HUES48 (cell line): ENCODE data around the gene TCN1.
"Not testable (repeated sequence)": the region's sequence is repeated elsewhere in the genome, so short reads cannot be mapped to it uniquely, and the experiment has no call there.

ENCODE experiments used
- H3K27ac ChIP-seq: one replicate; pipeline ENCODE4 v1.7.0; 2013; ENCODE audit warnings: low read depth, low read length, inconsistent platforms
- H3K27me3 ChIP-seq: 2 replicates; pipeline ENCODE4 v1.6.1; 2013; ENCODE audit warnings: mild to moderate bottlenecking, low read length; ENCODE audit not compliant: control insufficient read depth, insufficient read depth
- H3K36me3 ChIP-seq: 2 replicates; pipeline ENCODE4 v1.6.1; 2013; ENCODE audit warnings: low read length; ENCODE audit not compliant: control insufficient read depth, insufficient read depth
- H3K4me1 ChIP-seq: 2 replicates; pipeline ENCODE4 v1.6.1; 2013; ENCODE audit warnings: mild to moderate bottlenecking, low read length; ENCODE audit not compliant: control insufficient read depth, insufficient read depth
- H3K4me3 ChIP-seq: 2 replicates; pipeline ENCODE4 v1.5.1; 2013; ENCODE audit warnings: mild to moderate bottlenecking, low read depth, low read length
- H3K9ac ChIP-seq: 2 replicates; pipeline ENCODE4 v1.6.1; 2013; ENCODE audit warnings: mild to moderate bottlenecking, low read depth, low read length, moderate library complexity
- H3K9me3 ChIP-seq: 2 replicates; pipeline ENCODE4 v1.6.1; 2013; ENCODE audit warnings: low read length; ENCODE audit not compliant: control insufficient read depth, insufficient read depth

The TCN1 gene

DNA sequence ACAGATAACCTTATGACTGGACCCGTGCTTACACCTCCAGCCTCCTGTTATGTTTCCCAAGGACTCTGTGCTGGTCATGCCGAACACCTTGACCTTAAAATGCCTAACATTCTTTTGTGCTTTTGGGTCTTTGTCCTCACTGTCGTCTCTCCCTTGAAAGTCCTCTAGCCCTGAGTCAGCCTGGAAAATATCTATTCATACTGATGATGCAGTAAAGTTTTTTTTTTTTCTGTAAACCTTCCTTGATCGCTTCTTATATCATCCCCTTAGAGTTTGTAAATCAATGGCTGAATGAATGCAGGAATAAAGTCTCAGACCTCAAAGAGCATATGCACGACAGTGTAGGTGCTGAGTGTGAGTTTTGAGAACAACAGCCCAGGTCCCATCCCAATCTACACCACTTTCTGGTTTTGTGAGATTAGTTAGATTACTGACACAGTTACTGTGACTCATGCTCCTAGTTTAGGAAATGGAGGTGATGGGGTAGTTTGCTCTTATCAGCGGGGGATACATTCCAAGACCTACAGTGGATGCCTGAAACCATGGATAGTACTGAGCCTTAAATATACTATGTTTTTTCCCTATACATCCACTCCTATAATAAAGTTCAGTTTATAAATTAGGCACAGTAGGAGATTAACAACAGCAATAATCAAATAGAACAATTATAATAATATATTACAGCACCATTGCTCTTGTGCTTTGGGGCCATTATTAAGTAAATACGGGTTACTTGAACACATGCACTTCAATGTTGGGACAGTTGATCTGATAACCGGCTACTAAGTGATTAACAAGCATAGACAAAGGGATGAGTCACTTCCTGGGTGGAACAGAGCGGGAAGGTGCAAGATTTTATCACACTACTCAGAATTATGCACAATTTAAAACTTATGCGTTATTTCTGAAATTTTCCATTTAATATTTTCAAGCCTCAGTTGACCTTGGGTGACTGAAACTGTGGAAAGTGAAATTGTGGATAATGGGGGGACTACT lies 8.6 kb downstream of the TCN1 start:
- Histone ChIP-seq H3K9ac (no peak overlapping the region), H3K4me3 (no peak overlapping the region), H3K27ac (peak overlapping the region; percentile 76), H3K4me1 (peaks cover 12% of the 10 kb centered on the region; the same call in 1 of the 2 replicates), H3K9me3 (no peaks in the 10 kb centered on the region), H3K27me3 (no peaks in the 10 kb centered on the region), H3K36me3 (no peaks in the 10 kb centered on the region)

DNA sequence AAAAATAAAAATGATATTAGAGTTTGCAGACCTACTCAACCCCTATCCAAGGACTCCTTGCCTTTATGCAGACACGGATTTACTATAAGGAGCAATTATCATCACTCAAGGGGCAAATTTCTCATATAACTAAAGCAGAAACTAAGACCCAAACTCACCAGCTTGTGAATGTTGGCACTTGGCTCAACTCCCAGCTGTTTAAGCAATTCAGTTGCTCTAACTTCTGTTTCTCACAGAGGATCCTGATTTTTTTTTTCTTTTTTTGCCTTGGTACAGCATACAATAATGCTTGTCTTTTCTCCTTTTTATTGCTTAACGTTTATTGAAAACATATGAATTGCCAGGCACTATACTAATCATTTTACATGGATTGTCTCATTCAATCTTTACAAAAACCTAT lies 11.4 kb downstream of the TCN1 start:
- no peak overlapping the region for H3K4me3 ChIP-seq
- peaks cover 12% of the 10 kb centered on the region; the same call in 1 of the 2 replicates for H3K4me1 ChIP-seq
- no peaks in the 10 kb centered on the region for H3K36me3 ChIP-seq
- H3K27ac ChIP-seq, result no peak overlapping the region
- no peaks in the 10 kb centered on the region for H3K9me3 ChIP-seq
- no peaks in the 10 kb centered on the region for H3K27me3 ChIP-seq
- H3K9ac ChIP-seq, result no peak overlapping the region

DNA sequence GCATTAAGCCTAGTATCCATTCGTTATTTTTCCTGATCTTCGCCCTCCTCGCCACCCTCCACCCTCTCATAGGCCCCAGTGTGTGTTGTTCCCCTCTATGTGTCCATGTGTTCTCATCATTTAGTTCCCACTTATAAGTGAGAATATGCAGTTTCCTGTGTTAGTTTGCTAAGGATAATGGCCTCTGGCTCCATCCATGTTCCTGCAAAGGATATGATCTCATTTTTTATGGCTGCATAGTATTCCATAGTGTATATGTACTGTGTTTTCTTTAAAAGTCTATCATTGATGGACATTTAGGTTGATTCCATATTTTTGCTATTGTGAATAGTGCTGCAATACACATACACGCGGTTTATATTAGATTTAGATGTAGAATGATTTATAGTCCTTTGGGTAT lies 14.9 kb downstream of the TCN1 start:
- H3K4me3 ChIP-seq, H3K27ac ChIP-seq, H3K9me3 ChIP-seq, H3K27me3 ChIP-seq, H3K36me3 ChIP-seq, H3K9ac ChIP-seq, H3K4me1 ChIP-seq: not testable (repeated sequence)

DNA sequence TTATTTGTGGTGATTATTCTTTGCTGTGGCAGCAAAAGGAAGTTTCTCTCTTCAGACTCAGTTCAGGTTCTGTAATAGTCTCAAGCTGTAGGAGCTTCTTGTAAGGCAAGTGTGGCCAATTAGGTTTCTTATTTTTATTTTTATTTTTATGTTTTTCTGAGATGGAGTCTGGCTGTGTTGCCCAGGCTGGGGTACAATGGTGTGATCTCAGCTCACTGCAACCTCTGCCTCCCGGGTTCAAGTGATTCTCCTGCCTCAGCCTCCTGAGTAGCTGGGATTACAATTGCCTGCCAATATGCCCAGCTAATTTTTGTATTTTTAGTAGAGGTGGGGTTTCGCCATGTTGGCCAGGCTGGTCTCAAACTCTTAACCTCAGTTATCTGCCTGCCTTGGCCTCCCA lies 16.7 kb downstream of the TCN1 start:
- not testable (repeated sequence) for H3K36me3 ChIP-seq, H3K4me3 ChIP-seq, H3K27ac ChIP-seq, H3K27me3 ChIP-seq, H3K9me3 ChIP-seq, H3K9ac ChIP-seq
- peaks cover 14% of the 10 kb centered on the region for H3K4me1 ChIP-seq

DNA sequence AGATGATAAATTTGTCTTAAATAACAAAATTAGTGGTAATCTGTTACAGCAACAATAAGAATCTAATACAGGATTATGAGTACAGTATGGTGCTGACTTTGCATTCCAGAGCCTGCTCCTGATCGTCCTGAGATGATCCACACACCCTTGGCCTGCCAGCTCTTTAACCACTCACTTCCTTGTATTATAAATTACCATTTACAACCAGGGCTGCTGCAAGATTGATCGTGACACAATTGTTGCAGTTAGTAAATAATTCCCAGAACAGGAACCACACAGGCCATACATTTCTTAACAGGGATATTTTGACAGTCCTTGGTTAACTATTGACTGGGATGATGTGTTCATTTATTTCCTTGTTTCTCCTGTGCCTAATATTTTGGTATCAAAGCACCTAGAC lies 17.2 kb downstream of the TCN1 start:
- no peak overlapping the region for H3K9ac ChIP-seq
- no peaks in the 10 kb centered on the region for H3K9me3 ChIP-seq
- H3K27ac ChIP-seq, result no peak overlapping the region
- H3K27me3 ChIP-seq, result no peaks in the 10 kb centered on the region
- H3K36me3 ChIP-seq, result no peaks in the 10 kb centered on the region
- H3K4me1 ChIP-seq, result peaks cover 14% of the 10 kb centered on the region
- H3K4me3 ChIP-seq, result no peak overlapping the region

DNA sequence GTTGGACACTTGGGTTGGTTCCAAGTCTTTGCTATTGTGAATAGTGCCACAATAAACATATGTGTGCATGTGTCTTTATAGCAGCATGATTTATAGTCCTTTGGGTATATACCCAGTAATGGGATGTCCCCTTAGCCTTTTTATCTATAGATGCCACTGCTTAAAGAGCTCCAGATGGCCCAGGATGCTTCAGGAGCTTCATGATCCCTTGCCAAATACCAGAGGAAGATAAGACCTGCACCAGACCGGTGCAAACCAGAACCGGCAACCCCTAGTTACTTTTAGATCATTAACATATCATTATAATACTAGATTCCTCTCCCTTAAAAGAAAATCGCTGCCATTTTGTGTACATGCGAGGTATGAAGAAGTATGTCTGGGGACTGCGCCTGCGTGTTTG lies 17.8 kb downstream of the TCN1 start:
- not testable (repeated sequence) for H3K36me3 ChIP-seq, H3K4me3 ChIP-seq, H3K27ac ChIP-seq, H3K27me3 ChIP-seq, H3K9ac ChIP-seq, H3K9me3 ChIP-seq
- peaks cover 12% of the 10 kb centered on the region for H3K4me1 ChIP-seq

DNA sequence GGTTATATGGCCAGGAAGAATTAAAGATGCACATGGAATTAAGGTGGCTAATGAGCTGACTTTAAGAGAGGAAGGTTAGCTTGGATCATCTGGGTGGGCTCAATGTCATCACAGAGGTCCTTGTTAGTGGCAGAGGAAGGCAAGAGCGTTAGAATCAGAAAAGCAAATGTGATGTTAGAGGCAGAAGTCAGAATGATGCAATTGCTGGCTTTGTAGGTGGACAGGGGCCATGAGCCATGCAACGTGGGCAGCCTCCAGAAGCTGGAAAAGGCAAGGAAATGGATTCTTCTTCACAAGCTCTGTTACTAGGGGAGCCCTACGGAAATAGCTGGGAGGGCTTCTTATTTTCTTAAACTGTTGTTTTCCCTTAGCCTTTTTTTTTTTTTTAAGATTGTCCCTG lies 18.7 kb downstream of the TCN1 start:
- peaks cover 12% of the 10 kb centered on the region for H3K4me1 ChIP-seq
- H3K36me3 ChIP-seq, result no peaks in the 10 kb centered on the region
- no peak overlapping the region for H3K9ac ChIP-seq
- H3K4me3 ChIP-seq, result no peak overlapping the region
- no peaks in the 10 kb centered on the region for H3K27me3 ChIP-seq
- no peak overlapping the region for H3K27ac ChIP-seq
- H3K9me3 ChIP-seq, result no peaks in the 10 kb centered on the region

DNA sequence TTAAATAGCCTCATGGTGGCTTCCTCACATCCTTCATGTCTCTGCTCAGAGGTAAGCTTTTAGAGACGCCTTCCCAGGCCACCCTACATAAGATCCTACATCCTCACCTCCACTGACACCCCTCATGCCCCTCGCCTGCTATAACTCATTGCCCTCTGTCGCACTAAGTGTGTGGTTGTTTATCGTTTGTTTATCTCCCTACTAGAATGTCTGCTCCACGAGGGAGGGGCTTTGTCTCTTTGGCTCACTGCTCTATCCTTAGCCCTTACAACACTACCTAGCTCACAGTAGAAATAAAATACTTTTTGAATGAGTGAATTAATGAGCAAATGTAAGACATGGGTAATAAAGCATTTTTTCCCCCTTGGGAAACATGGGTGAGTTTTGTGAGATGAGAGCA lies 19.7 kb downstream of the TCN1 start:
- no peak overlapping the region for H3K27ac ChIP-seq
- peaks cover 12% of the 10 kb centered on the region for H3K4me1 ChIP-seq
- no peak overlapping the region for H3K4me3 ChIP-seq
- H3K9me3 ChIP-seq, result no peaks in the 10 kb centered on the region
- no peak overlapping the region for H3K9ac ChIP-seq
- no peaks in the 10 kb centered on the region for H3K27me3 ChIP-seq
- no peaks in the 10 kb centered on the region for H3K36me3 ChIP-seq

DNA sequence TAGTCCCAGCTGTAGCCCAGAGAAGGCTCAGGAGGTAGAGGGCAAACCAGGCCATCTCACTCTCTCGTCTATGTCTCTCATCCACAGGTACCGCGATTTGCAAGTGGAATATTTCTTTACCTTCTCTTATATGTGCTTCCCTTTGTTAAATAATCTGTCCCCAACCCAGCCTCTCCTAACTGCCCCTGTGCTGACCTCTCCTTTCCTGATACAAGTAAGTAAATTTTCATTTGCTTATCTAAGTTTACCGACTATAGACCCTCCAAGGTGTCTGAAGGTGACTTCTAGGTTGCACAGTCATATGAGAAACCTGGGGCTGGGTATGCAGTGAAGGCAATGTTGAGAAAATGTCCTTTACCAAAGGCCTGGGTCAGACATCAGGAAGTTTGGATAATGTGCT lies 20.9 kb downstream of the TCN1 start, which contains the start of gene CBLIF:
Gene CBLIF (minus strand): TSS at position 101 of the 400 bp plus-strand sequence. CDS start 46 bp downstream, at position 55.
- Histone ChIP-seq H3K27ac (no peak within 1 kb of the TSS), H3K9me3 (no peaks in the 10 kb centered on the region), H3K4me1 (peaks cover 12% of the 10 kb centered on the region), H3K4me3 (no peak within 1 kb of the TSS), H3K9ac (no peak within 1 kb of the TSS), H3K27me3 (no peaks in the 10 kb centered on the region), H3K36me3 (no peaks in the 10 kb centered on the region)

DNA sequence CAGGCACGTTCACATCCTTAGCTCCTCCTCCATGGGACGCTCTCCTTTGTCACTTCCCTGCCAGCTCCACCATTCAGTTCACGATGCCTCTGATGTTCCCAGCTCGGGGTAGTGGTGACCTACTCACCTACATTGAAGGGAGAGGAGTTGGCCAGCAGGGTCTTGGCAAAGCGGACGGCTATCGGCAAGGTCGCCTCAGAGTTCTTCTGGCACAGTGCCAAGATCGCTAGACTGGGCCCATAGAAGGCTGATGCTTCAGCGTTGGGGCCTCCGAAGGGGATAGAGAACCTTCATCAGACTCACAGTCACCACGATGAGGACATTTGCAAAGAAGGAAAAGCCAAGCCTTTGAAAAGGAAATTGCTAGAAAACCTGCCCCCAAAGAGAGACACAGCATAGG lies 24.0 kb downstream of the TCN1 start:
- H3K9ac ChIP-seq, result no peak overlapping the region
- no peaks in the 10 kb centered on the region for H3K27me3 ChIP-seq
- H3K9me3 ChIP-seq, result no peaks in the 10 kb centered on the region
- no peaks in the 10 kb centered on the region for H3K36me3 ChIP-seq
- no peak overlapping the region for H3K27ac ChIP-seq
- H3K4me3 ChIP-seq, result no peak overlapping the region
- H3K4me1 ChIP-seq, result peaks cover 12% of the 10 kb centered on the region

DNA sequence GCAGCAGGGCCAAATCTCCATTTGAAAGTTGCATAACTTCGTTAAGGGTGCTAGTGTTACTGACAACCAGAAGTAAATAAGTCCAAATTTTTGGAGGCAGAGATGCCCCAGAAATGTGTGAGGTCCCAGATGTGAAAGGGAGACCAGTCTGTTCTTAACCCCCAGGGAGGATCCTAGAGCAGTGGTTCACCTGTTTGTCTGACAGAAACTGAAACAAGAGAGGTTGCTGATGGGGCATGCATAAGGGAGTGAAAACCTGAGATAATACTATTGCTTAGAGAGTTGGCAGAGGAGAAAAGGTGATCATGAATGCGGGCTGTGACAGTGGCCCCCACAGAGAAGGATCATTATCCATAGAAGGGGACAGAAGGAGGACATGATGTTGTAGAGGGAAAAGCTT lies 24.8 kb downstream of the TCN1 start:
- Histone ChIP-seq H3K4me1 (peaks cover 8% of the 10 kb centered on the region), H3K9ac (no peak overlapping the region), H3K4me3 (no peak overlapping the region), H3K27ac (no peak overlapping the region), H3K9me3 (no peaks in the 10 kb centered on the region), H3K27me3 (no peaks in the 10 kb centered on the region), H3K36me3 (no peaks in the 10 kb centered on the region)
